Smooth muscle cell (in vitro differentiated cells): ENCODE measurements around the gene NXPH1. TPM values are rescaled to one million over a fixed set of nuclear protein-coding genes. Genes with fewer than 3 reads are reported as not detected.

ENCODE experiments used
- DNase-seq: peaks from one replicate; lab custom pipeline; 2025; ENCODE audit not compliant: unreplicated experiment; lab: John Stamatoyannopoulos, UW
- H2AFZ ChIP-seq: fragments of 200-600 bp; sonication (generic); 2 replicates; pipeline ENCODE4 v1.6.0; 2016; ENCODE audit warnings: antibody characterized with exemption, low read depth, mild to moderate bottlenecking
- H3F3A ChIP-seq: fragments of 200-600 bp; sonication (generic); 2 replicates; pipeline ENCODE4 v1.6.0; 2017; ENCODE audit warnings: antibody characterized with exemption, low read depth
- H3K27ac ChIP-seq: fragments of 200-600 bp; sonication (generic); 2 replicates; pipeline ENCODE4 v1.5.1; 2016; ENCODE audit warnings: low read depth, mild to moderate bottlenecking
- H3K27me3 ChIP-seq: fragments of 200-600 bp; sonication (generic); 2 replicates; pipeline ENCODE4 v1.6.1; 2016; ENCODE audit warnings: low read depth, mild to moderate bottlenecking
- H3K36me3 ChIP-seq: fragments of 200-600 bp; sonication (generic); 2 replicates; pipeline ENCODE4 v1.5.1; 2016; ENCODE audit warnings: low read depth
- H3K4me1 ChIP-seq: fragments of 200-600 bp; sonication (generic); 2 replicates; pipeline ENCODE4 v1.5.1; 2016; ENCODE audit warnings: low read depth
- H3K4me2 ChIP-seq: fragments of 200-600 bp; sonication (generic); 2 replicates; pipeline ENCODE4 v1.6.0; 2016; ENCODE audit warnings: mild to moderate bottlenecking
- H3K4me3 ChIP-seq: fragments of 200-600 bp; sonication (generic); 2 replicates; pipeline ENCODE4 v1.5.1; 2016; ENCODE audit warnings: mild to moderate bottlenecking
- H3K79me2 ChIP-seq: fragments of 200-600 bp; sonication (generic); 2 replicates; pipeline ENCODE4 v1.6.0; 2016; ENCODE audit warnings: low read depth, mild to moderate bottlenecking
- H3K9ac ChIP-seq: fragments of 200-600 bp; sonication (generic); 2 replicates; pipeline ENCODE4 v1.6.0; 2016; ENCODE audit warnings: low read depth
- H3K9me3 ChIP-seq: fragments of 200-600 bp; sonication (generic); replicated peaks from 2 replicates; pipeline ENCODE4 v1.5.1; 2016; ENCODE audit warnings: low read depth
- H4K20me1 ChIP-seq: fragments of 200-600 bp; sonication (generic); 2 replicates; pipeline ENCODE4 v1.6.0; 2016; ENCODE audit warnings: low read depth
- CTCF ChIP-seq: fragments of 200-600 bp; sonication (generic); IDR thresholded peaks from 2 replicates; pipeline ENCODE4 v1.5.1; 2017; ENCODE audit warnings: borderline replicate concordance, mild to moderate bottlenecking, antibody characterized with exemption; ENCODE audit not compliant: insufficient read depth, poor library complexity, severe bottlenecking
- WGBS: methylation state at CpG from one replicate; pipeline ENCODE4 v1.1.7; 2016; ENCODE audit warnings: low lambda C conversion rate; 5-methylcytosine and 5-hydroxymethylcytosine counted together
- polyA plus RNA-seq: library from polyadenylated mRNA; unstranded; fragments of >200 nt; fragmentation: Nextera tagmentation; extraction: Ambion mirVana; gene quantifications from 2 replicates; pipeline ENCODE4 v1.2.1, GENCODE V29; 2016
- total RNA-seq: library from RNA; depleted of rRNA; stranded (reverse); fragments of >200 nt; gene quantifications from 2 replicates; pipeline ENCODE4 v1.2.3, GENCODE V29; 2014

Gene NXPH1
- total and polyA plus RNA-seq, 2 experiments from 2014 or later: 0.43 to 2.7 TPM

- no peak for DNase-seq
- 77% methylated on average over 2 of the region's 2 CpGs for WGBS
- no peak overlapping the region for H2AFZ ChIP-seq
- no peak overlapping the region for H3K4me3 ChIP-seq
- no peak for TF ChIP-seq CTCF
- no peaks in the 10 kb centered on the region for H3F3A ChIP-seq
- no peak overlapping the region for H3K9ac ChIP-seq
- H3K4me1 ChIP-seq: no peaks in the 10 kb centered on the region
- peaks cover 3% of the 10 kb centered on the region for H3K27me3 ChIP-seq
- no peak overlapping the region for H3K27ac ChIP-seq
- no peak overlapping the region for H3K4me2 ChIP-seq
- no peaks in the 10 kb centered on the region for H4K20me1 ChIP-seq
- H3K79me2 ChIP-seq: no peaks in the 10 kb centered on the region
- H3K36me3 ChIP-seq: no peaks in the 10 kb centered on the region
- no peaks in the 10 kb centered on the region for H3K9me3 ChIP-seq
Measured at GRCh38 chr7:8592167-8592566, 158.8 kb downstream of the NXPH1 start.

GRCh38 chr7:8594115-8594514 is 160.7 kb downstream of the NXPH1 start:
- H3K4me1 ChIP-seq: no peaks in the 10 kb centered on the region
- H3K79me2 ChIP-seq: no peaks in the 10 kb centered on the region
- TF ChIP-seq CTCF: no peak
- no peak overlapping the region for H3K4me3 ChIP-seq
- no peaks in the 10 kb centered on the region for H3K36me3 ChIP-seq
- no peak overlapping the region for H3K4me2 ChIP-seq
- H3F3A ChIP-seq: no peaks in the 10 kb centered on the region
- H3K9ac ChIP-seq: no peak overlapping the region
- 37% methylated on average over 5 of the region's 5 CpGs for WGBS
- H3K27me3 ChIP-seq: peaks cover 3% of the 10 kb centered on the region
- DNase-seq: no peak
- no peak overlapping the region for H2AFZ ChIP-seq
- H3K27ac ChIP-seq: no peak overlapping the region
- no peaks in the 10 kb centered on the region for H4K20me1 ChIP-seq
- no peaks in the 10 kb centered on the region for H3K9me3 ChIP-seq

- Histone ChIP-seq H4K20me1 (no peaks in the 10 kb centered on the region), H3K79me2 (no peaks in the 10 kb centered on the region), H3K9me3 (no peaks in the 10 kb centered on the region), H3K9ac (no peak overlapping the region), H3K27me3 (no peaks in the 10 kb centered on the region), H3K36me3 (no peaks in the 10 kb centered on the region), H3K4me2 (no peak overlapping the region), H3K4me1 (no peaks in the 10 kb centered on the region), H3K4me3 (no peak overlapping the region), H3K27ac (no peak overlapping the region), H2AFZ (no peak overlapping the region), H3F3A (no peaks in the 10 kb centered on the region)
- WGBS: 72% methylated on average over 3 of the region's 3 CpGs
- no peak for DNase-seq
- TF ChIP-seq CTCF: no peak
Measured at GRCh38 chr7:8597565-8597964, 164.2 kb downstream of the NXPH1 start.

DNA sequence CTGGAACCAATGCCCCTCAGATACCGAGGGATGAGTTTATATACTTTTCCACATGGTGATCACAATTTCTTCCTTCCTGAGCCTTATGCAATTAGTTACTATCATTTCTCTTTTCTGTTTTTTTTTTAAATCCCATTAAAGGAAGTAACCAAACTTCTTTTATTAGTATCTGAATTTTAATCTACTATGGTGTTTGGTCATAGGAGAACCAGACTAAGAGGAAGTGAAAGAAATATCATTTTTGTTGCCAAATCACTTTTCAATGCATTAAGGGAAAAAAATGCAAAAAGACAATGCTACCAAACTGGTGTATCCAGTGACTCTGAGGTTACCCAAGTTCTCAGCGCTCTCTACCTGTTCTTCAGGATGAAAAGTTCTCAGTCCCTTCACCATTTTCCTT is 167.7 kb downstream of the NXPH1 start:
- 92% methylated on average over 2 of the region's 2 CpGs for WGBS
- Histone ChIP-seq H3K27ac (no peak overlapping the region), H3K27me3 (no peaks in the 10 kb centered on the region), H3K4me1 (no peaks in the 10 kb centered on the region), H2AFZ (no peak overlapping the region), H3K79me2 (no peaks in the 10 kb centered on the region), H3K36me3 (no peaks in the 10 kb centered on the region), H4K20me1 (no peaks in the 10 kb centered on the region), H3K9me3 (no peaks in the 10 kb centered on the region), H3K4me3 (no peak overlapping the region), H3K4me2 (no peak overlapping the region), H3K9ac (no peak overlapping the region), H3F3A (no peaks in the 10 kb centered on the region)
- DNase-seq: no peak
- no peak for TF ChIP-seq CTCF
